RKO (cell line): Measurements from ENCODE around the gene USP47.
A peak's percentile ranks its signal among the peaks of the same experiment; 100 is the strongest.

Experiments used
- DNase-seq: peaks from one replicate; pipeline ENCODE4 v3.0.0-alpha.2; 2016; ENCODE audit warnings: low spot score

Gene USP47

GRCh38 chr11:11967669-11968510 lies 126.1 kb downstream of the USP47 start:
- no peak for DNase-seq

GRCh38 chr11:11968511-11969280 lies 126.9 kb downstream of the USP47 start:
- DNase-seq = no peak

- DNase-seq = no peak
Measured at GRCh38 chr11:11969380-11970215, 127.8 kb downstream of the USP47 start.

- DNase-seq = no peak
Measured at GRCh38 chr11:11970556-11970955, 128.8 kb downstream of the USP47 start.

GRCh38 chr11:11971906-11972547 lies 130.3 kb downstream of the USP47 start:
- DNase-seq = no peak

GRCh38 chr11:11972730-11973341 lies 131.1 kb downstream of the USP47 start:
- no peak for DNase-seq

GRCh38 chr11:11973361-11973800 lies 131.6 kb downstream of the USP47 start:
- no peak for DNase-seq

GRCh38 chr11:11973866-11974265 lies 132.1 kb downstream of the USP47 start:
- DNase-seq = no peak

GRCh38 chr11:11975201-11976092 lies 133.7 kb downstream of the USP47 start:
- no peak for DNase-seq

- no peak for DNase-seq
Measured at GRCh38 chr11:11976481-11977127, 134.8 kb downstream of the USP47 start.

GRCh38 chr11:11977206-11977938 lies 135.6 kb downstream of the USP47 start:
- DNase-seq = peak; percentile 85

- no peak for DNase-seq
Measured at GRCh38 chr11:11978098-11978637, 136.4 kb downstream of the USP47 start.

GRCh38 chr11:11978792-11979487 lies 137.2 kb downstream of the USP47 start:
- DNase-seq = no peak

GRCh38 chr11:11979488-11980117 lies 137.8 kb downstream of the USP47 start:
- DNase-seq = no peak

- DNase-seq = no peak
Measured at GRCh38 chr11:11980200-11980599, 138.4 kb downstream of the USP47 start.

GRCh38 chr11:11980841-11981308 lies 139.1 kb downstream of the USP47 start:
- DNase-seq = no peak

- DNase-seq = no peak
Measured at GRCh38 chr11:11981364-11981763, 139.6 kb downstream of the USP47 start.
